HG03521 (cell line): ENCODE results near the gene RBM3.

Source experiments
- ATAC-seq: cut with Tn5 transposase; IDR thresholded peaks from one replicate; pipeline ENCODE4 v1.9.1; 2021; ENCODE audit warnings: mild to moderate bottlenecking, moderate library complexity; ENCODE audit not compliant: unreplicated experiment

RBM3 gene

GRCh38 chrX:48576108-48576507 is 1.8 kb downstream of the RBM3 start:
- ATAC-seq, result no peak

GRCh38 chrX:48578661-48579128 is 4.4 kb downstream of the RBM3 start:
- ATAC-seq, result no peak

- no peak for ATAC-seq
These were observed 5.0 kb downstream of the RBM3 start for GRCh38 chrX:48579259-48579658.

- no peak for ATAC-seq
These were observed 6.4 kb downstream of the RBM3 start for GRCh38 chrX:48580662-48581061.

GRCh38 chrX:48584698-48585097 is 10.4 kb downstream of the RBM3 start:
- no peak for ATAC-seq

- no peak for ATAC-seq
These were observed 15.3 kb downstream of the RBM3 start for GRCh38 chrX:48589482-48590162.

- ATAC-seq, result no peak
These were observed 16.2 kb downstream of the RBM3 start for GRCh38 chrX:48590203-48591103.

GRCh38 chrX:48591255-48591791 is 17.0 kb downstream of the RBM3 start:
- no peak for ATAC-seq

GRCh38 chrX:48592971-48593370 is 18.7 kb downstream of the RBM3 start:
- no peak for ATAC-seq

GRCh38 chrX:48595929-48596328 is 21.6 kb downstream of the RBM3 start:
- no peak for ATAC-seq

GRCh38 chrX:48597353-48598264 is 23.3 kb downstream of the RBM3 start, which contains the start of gene WDR13:
TSS of gene WDR13 (plus strand) at chrX:48597492. CDS start at chrX:48597997, 505 bp downstream.
- ATAC-seq, result peak; percentile 64

- ATAC-seq, result no peak
These were observed 24.3 kb downstream of the RBM3 start for GRCh38 chrX:48598614-48599013.

- no peak for ATAC-seq
These were observed 25.1 kb downstream of the RBM3 start for GRCh38 chrX:48599341-48599740.

GRCh38 chrX:48600226-48600625 is 25.9 kb downstream of the RBM3 start:
- ATAC-seq, result no peak

- ATAC-seq, result no peak
These were observed 27.6 kb downstream of the RBM3 start for GRCh38 chrX:48601741-48602394.

- ATAC-seq, result no peak
These were observed 30.4 kb downstream of the RBM3 start for GRCh38 chrX:48604701-48605100.

GRCh38 chrX:48606091-48606490 is 31.8 kb downstream of the RBM3 start:
- no peak for ATAC-seq

- ATAC-seq, result no peak
These were observed 37.4 kb downstream of the RBM3 start for GRCh38 chrX:48611703-48612102.

- no peak for ATAC-seq
These were observed 39.3 kb downstream of the RBM3 start for GRCh38 chrX:48613502-48614160.

GRCh38 chrX:48616576-48616975 is 42.3 kb downstream of the RBM3 start:
- no peak for ATAC-seq
